ENCODE results near the gene NCBP3.

NCBP3 gene

DNA sequence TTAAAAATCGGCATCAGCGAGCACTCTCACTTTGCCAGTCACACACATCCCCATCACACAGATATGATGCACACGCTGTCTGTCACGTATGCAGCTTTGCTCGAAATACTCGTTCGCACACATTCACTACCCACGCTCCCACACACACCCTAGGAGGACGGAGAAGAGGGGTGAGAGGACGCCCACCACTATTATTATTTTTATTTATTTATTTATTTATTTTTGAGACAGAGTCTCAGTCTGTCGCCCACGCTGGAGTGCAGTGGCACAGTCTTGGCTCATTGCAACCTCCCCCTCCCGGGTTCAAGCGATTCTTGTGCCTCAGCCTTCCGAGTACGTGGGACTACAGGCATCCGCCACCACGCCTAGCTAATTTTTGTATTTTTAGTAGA lies 92.0 kb downstream of the NCBP3 start:
- no peak for DNase-seq (ENCODE audit: low spot score)

DNA sequence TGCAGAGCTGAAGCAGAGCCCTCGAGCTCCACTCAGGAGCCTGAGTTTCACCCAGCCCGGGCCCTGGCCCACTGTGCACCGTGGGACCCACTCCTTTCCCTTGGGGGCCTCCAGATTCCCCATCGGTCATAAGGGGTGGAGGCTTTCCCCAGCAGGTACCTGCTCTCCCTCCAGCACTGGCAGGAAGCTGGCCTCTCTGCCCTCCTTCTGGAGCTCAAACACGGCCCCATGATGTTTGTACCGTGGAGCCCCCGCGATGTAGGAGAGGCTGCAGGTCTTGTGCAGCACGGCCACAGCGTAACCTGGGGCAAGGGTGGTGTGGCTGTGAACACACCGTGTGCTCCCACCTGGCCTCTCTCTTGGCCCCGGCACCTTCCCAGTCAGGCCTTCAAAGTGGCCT lies 92.4 kb downstream of the NCBP3 start:
- DNase-seq (ENCODE audit: low spot score), result no peak

Data from COLO829 (cell line).